ENCODE data around the gene BCL2L11.

BCL2L11 gene

DNA sequence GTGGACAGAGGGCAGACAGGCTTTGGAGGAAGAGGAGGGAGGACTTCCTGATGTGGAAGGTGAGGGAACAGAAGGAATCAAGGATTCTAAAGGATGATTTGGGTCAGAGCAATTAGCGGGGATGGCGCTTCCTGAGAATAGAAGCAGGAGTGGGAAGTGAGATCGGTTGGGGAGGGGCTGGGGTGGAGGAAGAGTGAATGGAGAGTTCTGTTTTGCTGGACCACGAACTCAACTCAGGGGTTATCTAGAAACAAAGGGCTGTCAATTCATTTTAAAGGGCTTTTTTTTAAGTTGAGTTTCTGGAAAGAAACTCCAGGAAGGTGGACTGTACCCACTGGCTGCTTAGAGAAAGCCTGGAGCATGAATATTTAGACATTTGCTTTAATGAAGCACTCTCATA is 54.9 kb downstream of the BCL2L11 start:
- no peak for TF ChIP-seq CTCF (IDR thresholded peaks at IDR 0.05)
- Mint-ChIP-seq H3K36me3 (ENCODE audit: low read depth) (no peaks in the 10 kb centered on the region), H3K27me3 (ENCODE audit: low read depth, poor library complexity) (peaks cover 4% of the 10 kb centered on the region), H3K27ac (no peak overlapping the region), H3K9me3 (no peaks in the 10 kb centered on the region), H3K4me1 (peaks cover 17% of the 10 kb centered on the region), H3K4me3 (no peak overlapping the region)
- no peak for DNase-seq

DNA sequence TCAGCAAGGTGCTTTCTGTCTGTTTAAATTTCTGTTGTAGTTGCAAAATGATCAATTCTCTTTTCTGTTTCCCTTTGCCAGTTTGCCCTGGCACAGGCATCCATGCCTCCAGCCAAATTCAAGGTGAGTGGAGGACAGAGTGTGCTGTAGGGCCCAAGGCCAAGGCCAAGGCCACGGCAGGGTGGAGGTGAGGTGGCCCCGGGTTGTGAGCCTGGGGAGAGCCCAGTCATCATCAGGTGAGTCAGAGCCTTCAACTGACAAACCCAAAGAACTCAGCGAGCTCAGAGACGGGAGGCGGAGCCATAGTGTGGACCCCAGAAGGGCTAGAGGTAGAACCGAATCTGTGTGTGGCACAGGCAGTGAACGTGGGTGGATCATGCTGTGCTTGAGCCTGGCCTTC is 55.7 kb downstream of the BCL2L11 start:
- H3K4me3 Mint-ChIP-seq = no peak overlapping the region
- no peak for TF ChIP-seq CTCF (IDR thresholded peaks at IDR 0.05)
- no peak for DNase-seq
- H3K9me3 Mint-ChIP-seq = no peaks in the 10 kb centered on the region
- no peak overlapping the region for H3K27ac Mint-ChIP-seq
- no peaks in the 10 kb centered on the region for H3K36me3 Mint-ChIP-seq (ENCODE audit: low read depth)
- H3K4me1 Mint-ChIP-seq = peaks cover 16% of the 10 kb centered on the region
- H3K27me3 Mint-ChIP-seq (ENCODE audit: low read depth, poor library complexity) = peaks cover 4% of the 10 kb centered on the region

- Mint-ChIP-seq H3K4me1 (peaks cover 12% of the 10 kb centered on the region), H3K36me3 (ENCODE audit: low read depth) (no peaks in the 10 kb centered on the region), H3K9me3 (no peaks in the 10 kb centered on the region), H3K27me3 (ENCODE audit: low read depth, poor library complexity) (peaks cover 4% of the 10 kb centered on the region), H3K27ac (no peak overlapping the region), H3K4me3 (no peak overlapping the region)
- DNase-seq = no peak
- TF ChIP-seq CTCF (IDR thresholded peaks at IDR 0.05) = no peak
Observed at GRCh38 chr2:111176867-111177266, 56.2 kb downstream of the BCL2L11 start.

DNA sequence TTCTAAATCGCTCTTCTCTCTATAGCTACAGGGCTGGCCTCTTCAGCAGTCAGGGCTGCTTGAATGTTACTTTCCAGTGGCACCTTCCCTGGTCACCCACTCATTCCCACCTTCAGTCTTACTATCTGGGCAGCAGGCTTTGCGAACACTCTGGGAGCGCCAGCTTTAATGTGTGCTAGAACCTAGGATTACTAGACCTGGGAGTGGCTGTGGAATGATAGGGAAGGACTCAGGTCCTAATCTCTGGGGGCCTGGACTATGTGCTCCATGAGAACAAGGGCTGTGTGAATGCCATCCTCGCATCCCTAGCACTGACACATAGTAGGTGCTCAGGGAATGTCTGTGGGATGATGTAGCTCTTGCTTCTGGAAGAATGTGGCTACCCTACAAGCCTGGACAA is 57.6 kb downstream of the BCL2L11 start:
- TF ChIP-seq CTCF (IDR thresholded peaks at IDR 0.05) = no peak
- Mint-ChIP-seq H3K9me3 (no peaks in the 10 kb centered on the region), H3K4me3 (no peak overlapping the region), H3K27me3 (ENCODE audit: low read depth, poor library complexity) (peaks cover 4% of the 10 kb centered on the region), H3K36me3 (ENCODE audit: low read depth) (no peaks in the 10 kb centered on the region), H3K4me1 (peaks cover 12% of the 10 kb centered on the region), H3K27ac (no peak overlapping the region)
- DNase-seq = no peak

DNA sequence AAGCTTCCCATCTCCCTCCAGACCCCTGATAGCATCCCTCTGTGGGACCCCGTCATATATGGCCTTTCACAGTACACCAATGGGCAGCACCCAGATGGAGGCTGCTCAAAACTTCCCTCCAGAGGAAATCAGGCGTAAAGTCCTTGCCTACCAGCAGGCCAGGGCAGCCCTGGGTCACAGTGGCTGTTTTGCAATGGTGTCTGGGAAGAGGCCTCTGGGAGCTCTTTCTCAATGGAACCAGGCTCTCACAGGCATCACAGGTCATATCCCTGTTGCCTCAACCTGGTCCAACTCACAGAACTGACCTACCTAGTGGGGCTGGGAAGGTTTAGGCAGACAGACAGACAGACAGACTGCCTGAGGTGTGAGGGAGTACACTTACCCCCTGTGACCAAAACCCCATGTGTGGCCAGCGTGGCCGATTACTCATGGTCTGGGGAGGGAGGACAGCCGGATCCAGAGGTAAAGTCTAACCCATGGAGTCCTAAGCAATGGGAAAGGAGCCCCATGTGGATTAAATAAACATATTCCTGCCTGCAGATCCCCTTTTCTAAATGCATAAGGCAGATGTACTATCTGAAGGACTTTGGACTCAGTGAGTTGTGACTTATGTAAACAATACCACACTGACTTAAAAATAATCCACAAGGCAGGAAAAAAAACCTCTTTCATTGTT is 58.2 kb downstream of the BCL2L11 start:
- Mint-ChIP-seq H3K27ac (no peak overlapping the region), H3K27me3 (ENCODE audit: low read depth, poor library complexity) (peaks cover 4% of the 10 kb centered on the region), H3K4me3 (no peak overlapping the region), H3K36me3 (ENCODE audit: low read depth) (no peaks in the 10 kb centered on the region), H3K9me3 (no peaks in the 10 kb centered on the region), H3K4me1 (peaks cover 12% of the 10 kb centered on the region)
- TF ChIP-seq CTCF (IDR thresholded peaks at IDR 0.05) = no peak
- no peak for DNase-seq

GRCh38 chr2:111182121-111182520 is 61.4 kb downstream of the BCL2L11 start:
- Mint-ChIP-seq H3K27me3 (ENCODE audit: low read depth, poor library complexity) (peaks cover 8% of the 10 kb centered on the region), H3K4me1 (peaks cover 14% of the 10 kb centered on the region), H3K9me3 (no peaks in the 10 kb centered on the region), H3K27ac (no peak overlapping the region), H3K36me3 (ENCODE audit: low read depth) (no peaks in the 10 kb centered on the region), H3K4me3 (no peak overlapping the region)
- TF ChIP-seq CTCF (IDR thresholded peaks at IDR 0.05) = no peak
- no peak for DNase-seq
